Keratinocyte (primary cell): ENCODE results near the gene PCDHGA11. TPM values are rescaled to one million over a fixed set of nuclear protein-coding genes. Genes with fewer than 3 reads are reported as not detected.
"Not testable (repeated sequence)": the region's sequence is repeated elsewhere in the genome, so short reads cannot be mapped to it uniquely, and the experiment has no call there.

Experiments used
- DNase-seq: peaks from one replicate; pipeline ENCODE4 v3.0.0-alpha.2; 2011; ENCODE audit warnings: low read depth, missing footprints, low spot score
- FAIRE-seq: peaks from 2 replicates; lab custom pipeline; 2011; peaks lifted over from hg19 to GRCh38; lab: Jason Lieb, UNC
- H2AFZ ChIP-seq: 2 replicates; pipeline ENCODE4 v1.6.0; 2012; ENCODE audit warnings: low read length, control low read depth, inconsistent platforms; ENCODE audit not compliant: control insufficient read depth
- H3K27ac ChIP-seq: 2 replicates; pipeline ENCODE4 v1.5.1; 2011; ENCODE audit warnings: low read length; ENCODE audit not compliant: control insufficient read depth, insufficient read depth
- H3K27me3 ChIP-seq: 3 replicates; pipeline ENCODE4 v1.6.0; 2011; ENCODE audit warnings: low read length; ENCODE audit not compliant: control insufficient read depth, insufficient read depth; ENCODE audit errors: extremely low read depth
- H3K36me3 ChIP-seq, 2 experiments: 2 replicates in 1 of 2; 3 replicates in 1 of 2; pipeline ENCODE4 v1.5.1; 2011; ENCODE audit warnings: low read length in 2 of 2, mild to moderate bottlenecking in 1 of 2; ENCODE audit not compliant: control insufficient read depth in 2 of 2, insufficient read depth in 2 of 2; ENCODE audit errors: extremely low read depth in 1 of 2
- H3K4me1 ChIP-seq: 3 replicates; pipeline ENCODE4 v1.5.1; 2011; ENCODE audit warnings: low read length; ENCODE audit not compliant: control insufficient read depth, insufficient read depth; ENCODE audit errors: extremely low read depth
- H3K4me2 ChIP-seq: 3 replicates; pipeline ENCODE4 v1.6.0; 2011; ENCODE audit warnings: low read depth, low read length; ENCODE audit not compliant: control insufficient read depth, insufficient read depth; ENCODE audit errors: extremely low read depth
- H3K4me3 ChIP-seq, 3 experiments: fragments of 200-600 bp in 1 of 3; sonication (generic) in 1 of 3; 2 replicates in 2 of 3; 3 replicates in 1 of 3; pipeline ENCODE4 v1.5.1; 2011 to 2016; ENCODE audit warnings: low read length in 3 of 3, mild to moderate bottlenecking in 3 of 3, control low read depth in 2 of 3, inconsistent platforms in 1 of 3, low read depth in 1 of 3, mixed read lengths in 1 of 3, mixed run types in 1 of 3, moderate library complexity in 1 of 3; ENCODE audit not compliant: control insufficient read depth in 2 of 3, insufficient read depth in 2 of 3; ENCODE audit errors: extremely low read depth in 1 of 3
- H3K79me2 ChIP-seq: 2 replicates; pipeline ENCODE4 v1.6.0; 2012; ENCODE audit warnings: low read length; ENCODE audit not compliant: control insufficient read depth, insufficient read depth
- H3K9ac ChIP-seq: 3 replicates; pipeline ENCODE4 v1.6.0; 2011; ENCODE audit warnings: low read length; ENCODE audit not compliant: control insufficient read depth, insufficient read depth; ENCODE audit errors: extremely low read depth
- H3K9me1 ChIP-seq: 3 replicates; pipeline ENCODE4 v1.6.0; 2011; ENCODE audit warnings: low read length; ENCODE audit not compliant: control insufficient read depth, insufficient read depth; ENCODE audit errors: extremely low read depth
- H3K9me3 ChIP-seq: 2 replicates; pipeline ENCODE4 v1.5.1; 2012; ENCODE audit warnings: low read depth, low read length; ENCODE audit not compliant: control insufficient read depth
- H4K20me1 ChIP-seq: 3 replicates; pipeline ENCODE4 v1.6.0; 2011; ENCODE audit warnings: low read length; ENCODE audit not compliant: control insufficient read depth, insufficient read depth; ENCODE audit errors: extremely low read depth
- EZH2 ChIP-seq: IDR thresholded peaks from one replicate; pipeline ENCODE4 v1.6.1; 2012; ENCODE audit warnings: inconsistent platforms, mild to moderate bottlenecking, low read length, moderate library complexity
- dilution Hi-C: fragments of 300-500 bp; cut with MboI; formaldehyde crosslinking; loops from one replicate; pipeline ENCODE4 v1.7.0; 2020; ENCODE audit warnings: low sequenced_read_pairs; ENCODE audit not compliant: extremely low pct_ligation_motif_present
- polyA plus RNA-seq, 5 experiments: library from polyadenylated mRNA; depleted of rRNA in 3 of 5; stranded (reverse) in 3 of 5; stranded (forward) in 1 of 5; unstranded in 1 of 5; fragments of >200 nt; gene quantifications; 1 replicate in 1 of 5; 2 replicates in 3 of 5; 3 replicates in 1 of 5; pipeline versions ENCODE4 v1.2.1 to v1.2.3, GENCODE V29; 2011 to 2012; ENCODE audit warnings: missing spikeins in 2 of 5, low read depth in 1 of 5, low replicate concordance in 1 of 5
- TF ChIP-seq, protein P1 (sequence below), 3 experiments: IDR thresholded peaks in 1 of 3; conservative IDR thresholded peaks in 1 of 3; optimal IDR thresholded peaks in 1 of 3; 2 replicates in 2 of 3; 3 replicates in 1 of 3; pipeline versions ENCODE3 to v1.5.1; 2011; ENCODE audit warnings: low read length in 3 of 3, mild to moderate bottlenecking in 3 of 3, moderate library complexity in 2 of 3, control low read depth in 1 of 3, inconsistent platforms in 1 of 3; ENCODE audit not compliant: insufficient read depth in 2 of 3; ENCODE audit errors: extremely low read depth in 1 of 3

PCDHGA11 gene
- polyA plus RNA-seq, 1 donor (not counting 4 experiments of a cell fraction or from before 2014, with no cell fraction given): 1.4 TPM

DNA sequence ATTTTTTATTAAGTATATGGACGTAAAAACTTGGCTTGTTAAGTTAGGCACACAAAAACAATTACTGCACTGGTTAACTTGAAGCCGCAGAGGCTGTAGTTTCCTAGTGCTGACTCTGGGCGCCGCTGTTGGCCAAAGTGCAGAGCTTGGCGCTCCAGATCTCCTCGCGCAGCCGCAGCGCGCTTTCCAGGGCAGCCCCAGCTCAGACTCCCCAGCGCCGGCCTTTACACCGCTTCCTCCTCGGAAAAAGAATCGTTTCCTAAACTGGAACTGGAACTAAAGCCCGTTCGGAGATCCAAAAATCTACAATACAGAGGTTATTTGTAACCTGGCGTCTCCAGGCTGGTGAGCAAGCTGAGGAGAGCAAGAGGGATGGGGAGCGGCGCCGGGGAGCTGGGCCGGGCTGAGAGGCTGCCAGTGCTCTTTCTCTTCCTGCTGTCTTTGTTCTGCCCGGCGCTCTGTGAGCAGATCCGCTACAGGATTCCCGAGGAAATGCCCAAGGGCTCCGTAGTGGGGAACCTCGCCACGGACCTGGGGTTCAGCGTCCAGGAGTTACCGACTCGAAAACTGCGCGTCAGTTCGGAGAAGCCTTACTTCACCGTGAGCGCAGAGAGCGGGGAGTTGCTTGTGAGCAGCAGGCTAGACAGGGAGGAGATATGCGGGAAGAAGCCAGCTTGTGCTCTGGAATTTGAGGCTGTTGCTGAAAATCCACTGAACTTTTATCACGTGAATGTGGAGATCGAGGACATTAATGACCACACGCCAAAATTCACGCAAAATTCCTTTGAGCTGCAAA lies 22.9 kb upstream of the PCDHGA11 start, which contains the start of gene PCDHGB5:
Gene PCDHGB5 (plus strand): TSS at position 192 of the 796 bp plus-strand sequence. CDS start 181 bp downstream, at position 373.
- Histone ChIP-seq H3K4me3 (peak within 1 kb of the TSS; percentile 34 to 51 (median 44)), H3K9me3 (peaks cover 25% of the 10 kb centered on the region), H3K4me2 (peak within 1 kb of the TSS; percentile 54), H2AFZ (peak within 1 kb of the TSS; percentile 30)
- H4K20me1 ChIP-seq, H3K4me1 ChIP-seq, H3K36me3 ChIP-seq, H3K9ac ChIP-seq, DNase-seq, dilution Hi-C loops, H3K9me1 ChIP-seq, H3K27me3 ChIP-seq, H3K79me2 ChIP-seq, H3K27ac ChIP-seq: not testable (repeated sequence)
- TF ChIP-seq, protein P1, sequence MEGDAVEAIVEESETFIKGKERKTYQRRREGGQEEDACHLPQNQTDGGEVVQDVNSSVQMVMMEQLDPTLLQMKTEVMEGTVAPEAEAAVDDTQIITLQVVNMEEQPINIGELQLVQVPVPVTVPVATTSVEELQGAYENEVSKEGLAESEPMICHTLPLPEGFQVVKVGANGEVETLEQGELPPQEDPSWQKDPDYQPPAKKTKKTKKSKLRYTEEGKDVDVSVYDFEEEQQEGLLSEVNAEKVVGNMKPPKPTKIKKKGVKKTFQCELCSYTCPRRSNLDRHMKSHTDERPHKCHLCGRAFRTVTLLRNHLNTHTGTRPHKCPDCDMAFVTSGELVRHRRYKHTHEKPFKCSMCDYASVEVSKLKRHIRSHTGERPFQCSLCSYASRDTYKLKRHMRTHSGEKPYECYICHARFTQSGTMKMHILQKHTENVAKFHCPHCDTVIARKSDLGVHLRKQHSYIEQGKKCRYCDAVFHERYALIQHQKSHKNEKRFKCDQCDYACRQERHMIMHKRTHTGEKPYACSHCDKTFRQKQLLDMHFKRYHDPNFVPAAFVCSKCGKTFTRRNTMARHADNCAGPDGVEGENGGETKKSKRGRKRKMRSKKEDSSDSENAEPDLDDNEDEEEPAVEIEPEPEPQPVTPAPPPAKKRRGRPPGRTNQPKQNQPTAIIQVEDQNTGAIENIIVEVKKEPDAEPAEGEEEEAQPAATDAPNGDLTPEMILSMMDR (optimal IDR thresholded peaks at IDR 0.05 in 1 of 3, IDR thresholded peaks at IDR 0.05 in 1 of 3, conservative IDR thresholded peaks at IDR 0.05 in 1 of 3; ENCODE audit: extremely low read depth in 1 of 3, insufficient read depth in 2 of 3, low read length in 3 of 3): peak in 2 of 3 experiments; percentile 57 to 74
- FAIRE-seq: peak; percentile 26

DNA sequence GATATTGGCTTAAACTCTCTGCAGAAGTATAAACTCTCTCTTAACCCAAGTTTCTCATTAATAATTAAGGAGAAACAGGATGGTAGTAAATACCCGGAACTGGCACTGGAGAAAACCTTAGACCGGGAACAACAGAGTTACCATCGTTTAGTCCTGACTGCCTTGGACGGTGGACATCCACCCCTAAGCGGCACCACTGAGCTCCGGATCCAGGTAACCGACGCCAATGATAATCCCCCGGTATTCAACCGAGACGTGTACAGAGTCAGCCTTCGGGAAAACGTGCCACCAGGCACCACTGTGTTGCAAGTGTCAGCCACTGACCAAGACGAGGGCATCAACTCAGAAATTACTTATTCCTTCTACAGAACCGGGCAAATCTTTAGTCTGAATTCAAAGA lies 22.2 kb upstream of the PCDHGA11 start:
- Histone ChIP-seq H3K4me1 (no peaks in the 10 kb centered on the region), H2AFZ (no peak overlapping the region), H3K9me3 (peaks cover 27% of the 10 kb centered on the region), H3K79me2 (no peaks in the 10 kb centered on the region), H3K9ac (no peak overlapping the region), H3K9me1 (no peaks in the 10 kb centered on the region), H4K20me1 (no peaks in the 10 kb centered on the region), H3K27ac (no peak overlapping the region), H3K36me3 (no peaks in the 10 kb centered on the region), H3K4me2 (no peak overlapping the region), H3K27me3 (peaks cover 10% of the 10 kb centered on the region), H3K4me3 (no peak overlapping the region)
- no peak for TF ChIP-seq EZH2
- TF ChIP-seq, protein P1 (optimal IDR thresholded peaks at IDR 0.05 in 1 of 3, IDR thresholded peaks at IDR 0.05 in 1 of 3, conservative IDR thresholded peaks at IDR 0.05 in 1 of 3; ENCODE audit: extremely low read depth in 1 of 3, insufficient read depth in 2 of 3, low read length in 3 of 3): no peak
- FAIRE-seq (no peak), DNase-seq (no peak)
- dilution Hi-C loops: no loop called here
